Stomach (tissue), 4 donors: ENCODE results near the gene MIOX.

Source experiments
- CTCF ChIP-seq, 7 experiments: fragments of 450-650 bp in 4 of 7; fragments of 200-600 bp in 3 of 7; sonication (generic) in 3 of 7; IDR thresholded peaks; one replicate each; pipeline ENCODE4 v1.5.1; 2016 to 2019; ENCODE audit warnings: antibody characterized with exemption in 7 of 7, control low read depth in 2 of 7, mild to moderate bottlenecking in 1 of 7
- EP300 ChIP-seq: sonication (generic); formaldehyde crosslinking; IDR thresholded peaks from one replicate; pipeline ENCODE4 v1.6.1; 2017; ENCODE audit warnings: antibody characterized with exemption
- POLR2A ChIP-seq, 4 donors: fragments of 450-650 bp; IDR thresholded peaks; one replicate each; pipeline ENCODE4 v1.6.1; 2016; ENCODE audit warnings: antibody characterized with exemption in 4 of 4, control low read depth in 2 of 4, mild to moderate bottlenecking in 1 of 4, moderate library complexity in 1 of 4

GRCh38 chr22:50502628-50503474 is 16.2 kb downstream of the MIOX start:
- TF ChIP-seq CTCF (IDR thresholded peaks at IDR 0.05) = no peak
- TF ChIP-seq POLR2A (IDR thresholded peaks at IDR 0.05) = no peak
- TF ChIP-seq EP300 = no peak
